GM04503 (cell line): Measurements from ENCODE around the gene MUC22.

Experiments
- DNase-seq: peaks from one replicate; pipeline ENCODE4 v3.0.0-alpha.2; 2012; ENCODE audit warnings: low read depth

The MUC22 gene

DNA sequence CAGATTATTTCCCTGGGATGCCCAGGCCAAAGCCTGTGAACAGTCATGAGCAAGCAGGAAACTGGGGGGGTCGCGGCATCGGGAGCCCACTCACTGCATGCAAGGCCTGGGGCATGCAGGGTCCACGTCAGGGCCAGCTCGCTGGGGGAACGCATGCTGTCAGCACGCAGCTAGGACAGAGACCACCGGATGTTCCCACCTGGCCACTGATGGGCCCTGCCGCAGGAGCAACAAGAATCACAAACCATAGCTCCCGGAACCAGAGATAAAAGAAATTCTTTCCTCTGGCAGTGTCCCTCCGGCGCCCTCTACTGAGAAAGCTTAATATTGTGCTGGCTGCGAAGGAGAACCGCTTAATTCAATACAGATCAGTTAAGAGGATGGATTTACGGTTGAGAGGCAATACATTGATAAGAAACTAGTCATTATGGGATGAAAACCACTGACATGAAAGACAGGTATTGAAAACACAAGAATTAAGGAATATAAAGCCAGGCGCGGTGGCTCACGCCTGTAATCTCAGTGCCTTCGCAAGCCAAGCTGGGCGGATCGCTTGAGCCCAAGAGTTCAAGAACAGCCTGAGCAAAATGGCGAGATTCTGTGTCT is 69.5 kb downstream of the MUC22 start:
- no peak for DNase-seq

DNA sequence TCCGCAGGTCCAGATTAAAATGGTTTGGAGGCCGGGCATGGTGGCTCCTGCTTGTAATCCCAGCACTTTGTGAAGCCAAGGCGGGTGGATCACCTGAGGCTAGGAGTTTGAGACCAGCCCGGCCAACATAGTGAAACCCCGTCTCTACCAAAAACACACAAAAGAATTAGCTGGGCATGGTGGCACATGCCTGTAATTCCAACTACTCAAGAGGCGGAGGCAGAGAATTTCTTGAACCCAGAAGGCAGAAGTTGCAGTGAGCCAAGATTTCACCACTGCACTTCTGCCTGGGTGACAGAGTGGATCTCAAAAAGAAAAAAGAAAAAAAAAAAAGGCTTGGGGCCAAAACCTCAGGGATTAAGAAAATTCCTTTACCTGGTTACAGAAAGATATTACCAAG is 71.6 kb downstream of the MUC22 start:
- no peak for DNase-seq

DNA sequence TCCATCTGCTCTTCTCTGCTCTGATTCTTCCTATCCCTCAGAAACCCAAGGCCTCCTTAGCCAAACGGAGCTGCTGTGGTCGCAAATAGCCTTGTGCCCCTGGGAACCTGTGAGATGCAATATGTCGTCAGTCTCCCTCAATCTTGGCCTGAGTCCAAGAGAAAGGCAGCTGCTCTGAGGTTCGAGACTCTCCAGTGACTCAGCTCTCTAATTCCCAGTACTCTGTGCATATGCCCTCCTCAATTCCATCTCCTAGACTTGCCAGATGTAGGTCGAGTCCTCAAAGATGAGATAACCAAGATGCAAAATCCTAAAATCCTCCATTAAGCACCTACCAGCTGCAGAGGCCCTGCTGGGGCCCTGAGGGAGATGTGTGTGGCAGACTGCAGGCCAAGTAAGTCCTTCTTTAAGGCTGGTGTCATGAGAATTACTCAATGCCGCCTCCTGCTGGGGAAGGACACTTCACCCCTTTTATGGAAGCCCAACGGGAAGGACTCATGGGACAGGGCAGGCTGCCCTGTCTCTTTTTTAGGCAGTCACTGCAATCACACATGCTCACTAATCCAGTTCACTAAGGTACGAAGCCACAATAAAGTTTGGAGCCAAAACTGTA is 73.6 kb downstream of the MUC22 start:
- DNase-seq = no peak
